DOHH2 (cell line): ENCODE measurements around the gene USH1C.

Experiments used
- EZH2phosphoT487 ChIP-seq: fragments of 200-600 bp; sonication (generic); IDR thresholded peaks from 2 replicates; pipeline ENCODE4 v1.6.1; 2017; ENCODE audit warnings: borderline replicate concordance, mild to moderate bottlenecking, antibody characterized with exemption, low read length, moderate library complexity, mixed read lengths
- TF ChIP-seq, protein P1 (sequence below): fragments of 200-600 bp; sonication (generic); IDR thresholded peaks from one replicate; pipeline ENCODE4 v1.5.1; 2014; ENCODE audit warnings: antibody characterized with exemption, mild to moderate bottlenecking, low read depth, low read length; ENCODE audit not compliant: poor library complexity, severe bottlenecking

DNA sequence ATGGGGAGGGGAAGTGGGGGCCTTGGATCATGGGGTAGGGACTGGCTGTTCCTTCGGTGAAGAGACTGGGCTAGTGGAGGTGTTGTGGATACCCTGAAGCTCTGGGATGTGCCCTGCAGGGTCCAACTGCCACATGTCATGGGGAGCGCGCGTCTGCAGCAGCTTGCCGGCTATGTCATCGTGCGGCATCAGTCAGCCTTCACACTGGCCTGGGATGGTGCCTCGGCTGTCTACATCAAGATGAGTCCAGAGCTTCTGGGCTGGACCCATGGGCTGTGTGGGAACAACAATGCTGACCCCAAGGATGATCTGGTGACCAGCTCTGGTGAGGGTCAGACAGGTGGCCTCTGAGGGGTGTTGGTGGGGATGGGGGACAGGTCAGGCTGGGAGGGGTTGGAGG is 12.8 kb upstream of the USH1C start:
- TF ChIP-seq EZH2phosphoT487, result no peak
- TF ChIP-seq, protein P1, sequence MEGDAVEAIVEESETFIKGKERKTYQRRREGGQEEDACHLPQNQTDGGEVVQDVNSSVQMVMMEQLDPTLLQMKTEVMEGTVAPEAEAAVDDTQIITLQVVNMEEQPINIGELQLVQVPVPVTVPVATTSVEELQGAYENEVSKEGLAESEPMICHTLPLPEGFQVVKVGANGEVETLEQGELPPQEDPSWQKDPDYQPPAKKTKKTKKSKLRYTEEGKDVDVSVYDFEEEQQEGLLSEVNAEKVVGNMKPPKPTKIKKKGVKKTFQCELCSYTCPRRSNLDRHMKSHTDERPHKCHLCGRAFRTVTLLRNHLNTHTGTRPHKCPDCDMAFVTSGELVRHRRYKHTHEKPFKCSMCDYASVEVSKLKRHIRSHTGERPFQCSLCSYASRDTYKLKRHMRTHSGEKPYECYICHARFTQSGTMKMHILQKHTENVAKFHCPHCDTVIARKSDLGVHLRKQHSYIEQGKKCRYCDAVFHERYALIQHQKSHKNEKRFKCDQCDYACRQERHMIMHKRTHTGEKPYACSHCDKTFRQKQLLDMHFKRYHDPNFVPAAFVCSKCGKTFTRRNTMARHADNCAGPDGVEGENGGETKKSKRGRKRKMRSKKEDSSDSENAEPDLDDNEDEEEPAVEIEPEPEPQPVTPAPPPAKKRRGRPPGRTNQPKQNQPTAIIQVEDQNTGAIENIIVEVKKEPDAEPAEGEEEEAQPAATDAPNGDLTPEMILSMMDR, result no peak
